Measurements from ENCODE around the gene CDHR2. TPM values are rescaled to one million over a fixed set of nuclear protein-coding genes. Genes with fewer than 3 reads are reported as not detected.

The CDHR2 gene
- total and polyA plus RNA-seq, 2 donors (not counting 3 experiments of a cell fraction or from before 2014, with no cell fraction given): not detected

- no peak overlapping the region for H3K4me3 ChIP-seq (replicated peaks in 1 of 3; ENCODE audit: insufficient read depth in 1 of 3, low read depth in 1 of 3, low read length in 3 of 3)
- no peaks in the 10 kb centered on the region for H4K20me1 ChIP-seq (replicated peaks; ENCODE audit: control insufficient read depth, extremely low read depth, insufficient read depth, low read length)
- dilution Hi-C loops (cut with MboI; ENCODE audit: extremely low pct_ligation_motif_present, low sequenced_read_pairs): no loop called here
- H3K27me3 ChIP-seq (ENCODE audit: control insufficient read depth in 2 of 2, insufficient read depth in 2 of 2, low read length in 2 of 2): peaks cover 17 to 27% of the 10 kb centered on the region in 2 experiments
- H3K9me3 ChIP-seq (replicated peaks; ENCODE audit: control insufficient read depth, insufficient read depth, low read length): no peaks in the 10 kb centered on the region
- no peak for DNase-seq (ENCODE audit: low read depth, low spot score)
- TF ChIP-seq POLR2A (IDR thresholded peaks at IDR 0.05; ENCODE audit: low read depth, low read length) (no peak), GATA2 (IDR thresholded peaks at IDR 0.05; ENCODE audit: insufficient read depth, insufficient read length, low read depth, low read length) (no peak), POLR2AphosphoS5 (IDR thresholded peaks at IDR 0.05; ENCODE audit: insufficient read depth, low read depth, low read length) (no peak), JUN (IDR thresholded peaks at IDR 0.05; ENCODE audit: borderline replicate concordance, insufficient read depth, insufficient read length, low read depth) (no peak), CTCF (IDR thresholded peaks at IDR 0.05; ENCODE audit: extremely low read depth in 1 of 2, insufficient read depth in 1 of 2, low read depth in 1 of 2, low read length in 2 of 2) (no peak), FOS (IDR thresholded peaks at IDR 0.05; ENCODE audit: borderline replicate concordance, insufficient read depth, low read length) (no peak), EZH2 (IDR thresholded peaks at IDR 0.05; ENCODE audit: borderline replicate concordance, low read depth, low read length, severe bottlenecking) (no peak), MAX (IDR thresholded peaks at IDR 0.05; ENCODE audit: insufficient read depth, insufficient read length) (no peak), MYC (IDR thresholded peaks at IDR 0.05; ENCODE audit: low read depth, low read length) (no peak)
- intact Hi-C loops (cut with micrococcal nuclease): no loop called here
- H3K9me1 ChIP-seq (replicated peaks; ENCODE audit: control insufficient read depth, extremely low read depth, insufficient read depth, low read length): no peaks in the 10 kb centered on the region
- BruUV-seq (replicated peaks): no TSS peak
- ChIA-PET CTCF (no interaction called here), POLR2A (no interaction called here)
- H3K4me2 ChIP-seq (ENCODE audit: insufficient read depth, low read length): no peak overlapping the region
- no peak overlapping the region for H3K27ac ChIP-seq (ENCODE audit: insufficient read depth, low read depth, low read length)
- no peaks in the 10 kb centered on the region for H3K36me3 ChIP-seq (ENCODE audit: control insufficient read depth in 2 of 2, extremely low read depth in 1 of 2, insufficient read depth in 2 of 2, low read length in 2 of 2)
- H3K79me2 ChIP-seq (ENCODE audit: control insufficient read depth, insufficient read depth, low read length): no peaks in the 10 kb centered on the region
- H3K9ac ChIP-seq (replicated peaks; ENCODE audit: extremely low read depth, insufficient read depth, low read length): no peak overlapping the region
- no peak for FAIRE-seq
- H2AFZ ChIP-seq (ENCODE audit: low read depth, low read length): no peak overlapping the region
- no peaks in the 10 kb centered on the region for H3K4me1 ChIP-seq (ENCODE audit: control insufficient read depth, extremely low read depth, insufficient read depth, low read length)
Measured at GRCh38 chr5:176637556-176637955, 88.4 kb downstream of the CDHR2 start.

Data from endothelial cell of umbilical vein (primary cell).